ENCODE data around the gene EYA4.
A peak's percentile ranks its signal among the peaks of the same experiment; 100 is the strongest.

The EYA4 gene

DNA sequence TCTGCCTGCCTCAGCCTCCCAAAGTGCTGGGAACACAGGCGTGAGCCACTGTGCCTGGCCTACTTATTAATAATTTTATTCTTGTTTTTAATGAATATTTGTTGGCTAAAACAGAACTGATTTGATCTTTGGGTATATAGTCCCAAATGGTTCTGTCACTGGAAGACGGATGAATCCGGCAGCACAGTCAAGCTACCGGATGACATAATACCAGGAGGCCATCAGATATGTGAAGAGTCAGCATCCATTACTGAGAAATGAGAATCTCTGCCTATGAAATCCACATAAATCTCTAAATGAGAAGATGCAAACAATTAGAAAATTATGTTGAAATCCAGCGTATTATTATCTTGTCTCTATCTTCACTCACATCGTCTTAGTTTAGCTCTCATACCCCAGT, 263.0 kb downstream of the EYA4 start:
- no peak overlapping the region for H3K23ac ChIP-seq (ENCODE audit: low read depth, low read length, poor library complexity)
- no peak for DNase-seq (ENCODE audit: low spot score)
- H3K79me1 ChIP-seq (ENCODE audit: low read depth, low read length) = no peaks in the 10 kb centered on the region
- H3K27ac ChIP-seq (replicated peaks; ENCODE audit: low read length) = no peak overlapping the region
- no CpG with 5 or more reads among the region's 6 CpGs for WGBS, 2 donors (ENCODE audit: extremely low coverage in 2 of 2, insufficient read length in 2 of 2, insufficient replicate concordance in 1 of 2)
- no peak overlapping the region for H4K91ac ChIP-seq (ENCODE audit: low read depth, low read length, poor library complexity)
- no peak overlapping the region for H2AFZ ChIP-seq (ENCODE audit: low read length)
- no peak overlapping the region for H3K18ac ChIP-seq (ENCODE audit: low read length)
- no peak overlapping the region for H2BK15ac ChIP-seq (ENCODE audit: low read length)
- H3K4ac ChIP-seq (ENCODE audit: low read length) = no peak overlapping the region
- H3K4me3 ChIP-seq (ENCODE audit: low read length in 2 of 2) = no peak overlapping the region
- no peak overlapping the region for H4K8ac ChIP-seq (ENCODE audit: low read depth, low read length)
- no peak overlapping the region for H2BK12ac ChIP-seq (ENCODE audit: low read length)
- H2BK120ac ChIP-seq (ENCODE audit: low read depth, low read length) = no peak overlapping the region
- H3K27me3 ChIP-seq (ENCODE audit: control insufficient read depth in 3 of 3, insufficient read depth in 3 of 3, low read depth in 1 of 3, low read length in 3 of 3) = peaks cover 0 to 2% (median 0%) of the 10 kb centered on the region in 3 experiments
- no peak overlapping the region for H2AK5ac ChIP-seq (ENCODE audit: low read depth, low read length)
- no peaks in the 10 kb centered on the region for H3K36me3 ChIP-seq (replicated peaks in 1 of 2; ENCODE audit: control insufficient read depth in 2 of 2, insufficient read depth in 2 of 2, low read length in 2 of 2)
- no peak overlapping the region for H3K14ac ChIP-seq (ENCODE audit: low read length)
- no peak overlapping the region for H3K9ac ChIP-seq (ENCODE audit: low read depth, low read length, poor library complexity)
- H2BK5ac ChIP-seq (ENCODE audit: low read length) = no peak overlapping the region
- H3K4me2 ChIP-seq (ENCODE audit: insufficient read depth, low read length, poor library complexity, severe bottlenecking) = no peak overlapping the region
- H3K4me1 ChIP-seq (ENCODE audit: control insufficient read depth in 2 of 2, insufficient read depth in 1 of 2, low read depth in 1 of 2, low read length in 2 of 2) = peaks cover 0 to 7% of the 10 kb centered on the region in 2 donors
- H3K9me3 ChIP-seq (replicated peaks in 1 of 2; ENCODE audit: control insufficient read depth in 2 of 2, insufficient read depth in 1 of 2, low read depth in 1 of 2, low read length in 2 of 2) = no peaks in the 10 kb centered on the region

- Histone ChIP-seq H3K4me3 (ENCODE audit: low read length in 2 of 2) (no peak overlapping the region), H3K4me2 (ENCODE audit: insufficient read depth, low read length, poor library complexity, severe bottlenecking) (no peak overlapping the region), H2AK5ac (ENCODE audit: low read depth, low read length) (no peak overlapping the region), H3K18ac (ENCODE audit: low read length) (no peak overlapping the region), H3K27me3 (ENCODE audit: control insufficient read depth in 3 of 3, insufficient read depth in 3 of 3, low read depth in 1 of 3, low read length in 3 of 3) (peaks cover 0 to 2% (median 0%) of the 10 kb centered on the region in 3 experiments), H2BK120ac (ENCODE audit: low read depth, low read length) (no peak overlapping the region), H2BK12ac (ENCODE audit: low read length) (no peak overlapping the region), H3K79me1 (ENCODE audit: low read depth, low read length) (no peaks in the 10 kb centered on the region), H4K8ac (ENCODE audit: low read depth, low read length) (no peak overlapping the region), H2AFZ (ENCODE audit: low read length) (no peak overlapping the region), H3K9ac (ENCODE audit: low read depth, low read length, poor library complexity) (no peak overlapping the region), H3K9me3 (replicated peaks in 1 of 2; ENCODE audit: control insufficient read depth in 2 of 2, insufficient read depth in 1 of 2, low read depth in 1 of 2, low read length in 2 of 2) (no peaks in the 10 kb centered on the region), H2BK5ac (ENCODE audit: low read length) (no peak overlapping the region), H4K91ac (ENCODE audit: low read depth, low read length, poor library complexity) (no peak overlapping the region), H2BK15ac (ENCODE audit: low read length) (no peak overlapping the region), H3K4me1 (ENCODE audit: control insufficient read depth in 2 of 2, insufficient read depth in 1 of 2, low read depth in 1 of 2, low read length in 2 of 2) (peaks cover 0 to 7% of the 10 kb centered on the region in 2 donors), H3K36me3 (replicated peaks in 1 of 2; ENCODE audit: control insufficient read depth in 2 of 2, insufficient read depth in 2 of 2, low read length in 2 of 2) (no peaks in the 10 kb centered on the region), H3K14ac (ENCODE audit: low read length) (no peak overlapping the region), H3K4ac (ENCODE audit: low read length) (no peak overlapping the region), H3K27ac (replicated peaks; ENCODE audit: low read length) (no peak overlapping the region), H3K23ac (ENCODE audit: low read depth, low read length, poor library complexity) (no peak overlapping the region)
- WGBS, 2 donors (ENCODE audit: extremely low coverage in 2 of 2, insufficient read length in 2 of 2, insufficient replicate concordance in 1 of 2) = no CpG with 5 or more reads among the region's 3 CpGs
- DNase-seq (ENCODE audit: low spot score) = no peak
Measured at GRCh38 chr6:133504761-133505160, 263.6 kb downstream of the EYA4 start.

GRCh38 chr6:133505681-133506080, 264.5 kb downstream of the EYA4 start:
- no CpG with 5 or more reads among the region's 3 CpGs for WGBS, 2 donors (ENCODE audit: extremely low coverage in 2 of 2, insufficient read length in 2 of 2, insufficient replicate concordance in 1 of 2)
- H3K4me2 ChIP-seq (ENCODE audit: insufficient read depth, low read length, poor library complexity, severe bottlenecking) = no peak overlapping the region

DNA sequence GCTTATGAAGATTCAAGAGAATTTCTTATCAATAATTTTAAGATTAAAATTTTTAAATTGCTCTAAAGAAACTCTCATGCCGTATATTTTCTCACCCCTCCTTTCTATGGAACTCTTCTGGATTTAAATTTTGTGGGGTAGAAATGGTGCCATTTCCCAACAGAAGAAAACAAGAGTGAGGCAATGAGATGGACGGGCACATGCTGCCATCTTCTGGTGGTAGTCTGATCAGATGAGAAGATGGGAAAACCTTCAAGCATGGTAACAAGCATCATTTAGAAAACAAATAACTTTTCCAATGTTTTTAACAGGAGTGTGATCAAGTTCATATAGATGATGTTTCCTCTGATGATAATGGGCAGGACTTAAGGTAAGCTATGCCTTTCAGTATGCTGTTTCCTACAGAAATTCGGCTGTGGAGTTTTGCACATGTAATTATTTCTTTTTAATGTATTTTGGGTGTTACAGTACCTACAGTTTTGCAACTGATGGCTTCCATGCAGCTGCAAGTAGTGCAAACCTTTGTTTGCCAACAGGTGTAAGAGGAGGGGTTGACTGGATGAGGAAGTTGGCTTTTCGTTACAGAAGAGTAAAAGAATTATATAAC, 271.4 kb downstream of the EYA4 start:
- WGBS, 2 donors (ENCODE audit: extremely low coverage in 2 of 2, insufficient read length in 2 of 2, insufficient replicate concordance in 1 of 2) = no CpG with 5 or more reads among the region's 4 CpGs
- Histone ChIP-seq H3K36me3 (replicated peaks in 1 of 2; ENCODE audit: control insufficient read depth in 2 of 2, insufficient read depth in 2 of 2, low read length in 2 of 2) (no peaks in the 10 kb centered on the region), H2BK12ac (ENCODE audit: low read length) (no peak overlapping the region), H2AFZ (ENCODE audit: low read length) (no peak overlapping the region), H3K23ac (ENCODE audit: low read depth, low read length, poor library complexity) (no peak overlapping the region), H3K4ac (ENCODE audit: low read length) (no peak overlapping the region), H3K79me1 (ENCODE audit: low read depth, low read length) (no peaks in the 10 kb centered on the region), H3K4me1 (ENCODE audit: control insufficient read depth in 2 of 2, insufficient read depth in 1 of 2, low read depth in 1 of 2, low read length in 2 of 2) (no peaks in the 10 kb centered on the region), H4K91ac (ENCODE audit: low read depth, low read length, poor library complexity) (no peak overlapping the region), H4K8ac (ENCODE audit: low read depth, low read length) (no peak overlapping the region), H3K27me3 (ENCODE audit: control insufficient read depth in 3 of 3, insufficient read depth in 3 of 3, low read depth in 1 of 3, low read length in 3 of 3) (no peaks in the 10 kb centered on the region), H3K27ac (replicated peaks; ENCODE audit: low read length) (no peak overlapping the region), H2BK15ac (ENCODE audit: low read length) (no peak overlapping the region), H3K14ac (ENCODE audit: low read length) (no peak overlapping the region), H3K9me3 (replicated peaks in 1 of 2; ENCODE audit: control insufficient read depth in 2 of 2, insufficient read depth in 1 of 2, low read depth in 1 of 2, low read length in 2 of 2) (no peaks in the 10 kb centered on the region), H3K4me3 (ENCODE audit: low read length in 2 of 2) (no peak overlapping the region), H3K4me2 (ENCODE audit: insufficient read depth, low read length, poor library complexity, severe bottlenecking) (no peak overlapping the region), H3K18ac (ENCODE audit: low read length) (no peak overlapping the region), H2BK120ac (ENCODE audit: low read depth, low read length) (no peak overlapping the region), H2AK5ac (ENCODE audit: low read depth, low read length) (no peak overlapping the region), H2BK5ac (ENCODE audit: low read length) (no peak overlapping the region), H3K9ac (ENCODE audit: low read depth, low read length, poor library complexity) (no peak overlapping the region)
- DNase-seq (ENCODE audit: low spot score) = peak; percentile 64

More at GRCh38 chr6:133505681-133506080, 264.5 kb downstream of the EYA4 start:
- H3K18ac ChIP-seq (ENCODE audit: low read length) = no peak overlapping the region
- H2BK12ac ChIP-seq (ENCODE audit: low read length) = no peak overlapping the region
- H3K27ac ChIP-seq (replicated peaks; ENCODE audit: low read length) = no peak overlapping the region
- no peak for DNase-seq (ENCODE audit: low spot score)
- H2AK5ac ChIP-seq (ENCODE audit: low read depth, low read length) = no peak overlapping the region
- no peak overlapping the region for H3K23ac ChIP-seq (ENCODE audit: low read depth, low read length, poor library complexity)
- no peak overlapping the region for H2AFZ ChIP-seq (ENCODE audit: low read length)
- no peak overlapping the region for H3K14ac ChIP-seq (ENCODE audit: low read length)
- H3K4me1 ChIP-seq (ENCODE audit: control insufficient read depth in 2 of 2, insufficient read depth in 1 of 2, low read depth in 1 of 2, low read length in 2 of 2) = peaks cover 0 to 7% of the 10 kb centered on the region in 2 donors
- no peaks in the 10 kb centered on the region for H3K36me3 ChIP-seq (replicated peaks in 1 of 2; ENCODE audit: control insufficient read depth in 2 of 2, insufficient read depth in 2 of 2, low read length in 2 of 2)
- H3K9ac ChIP-seq (ENCODE audit: low read depth, low read length, poor library complexity) = no peak overlapping the region
- no peak overlapping the region for H2BK120ac ChIP-seq (ENCODE audit: low read depth, low read length)
- peaks cover 0 to 2% (median 0%) of the 10 kb centered on the region in 3 experiments for H3K27me3 ChIP-seq (ENCODE audit: control insufficient read depth in 3 of 3, insufficient read depth in 3 of 3, low read depth in 1 of 3, low read length in 3 of 3)
- no peak overlapping the region for H2BK15ac ChIP-seq (ENCODE audit: low read length)
- H3K79me1 ChIP-seq (ENCODE audit: low read depth, low read length) = no peaks in the 10 kb centered on the region
- no peak overlapping the region for H2BK5ac ChIP-seq (ENCODE audit: low read length)
- no peak overlapping the region for H4K91ac ChIP-seq (ENCODE audit: low read depth, low read length, poor library complexity)
- no peak overlapping the region for H3K4me3 ChIP-seq (ENCODE audit: low read length in 2 of 2)
- H3K9me3 ChIP-seq (replicated peaks in 1 of 2; ENCODE audit: control insufficient read depth in 2 of 2, insufficient read depth in 1 of 2, low read depth in 1 of 2, low read length in 2 of 2) = no peaks in the 10 kb centered on the region
- H3K4ac ChIP-seq (ENCODE audit: low read length) = no peak overlapping the region
- no peak overlapping the region for H4K8ac ChIP-seq (ENCODE audit: low read depth, low read length)
